Activated T-helper 1 cell treated with anti-CD3 and anti-CD28 coated beads, Interleukin-12 subunit alpha, Interleukin-12 subunit beta, Interleukin-2, Interleukin-4 antibody, amounts not matched to agents 30 ng/mL and 10 ng/mL and 1 ng/mL, durations not matched to agents 14 hours and 24 hours and 36 hours (primary cell): ENCODE data around the gene ATN1. TPM values are rescaled to one million over a fixed set of nuclear protein-coding genes. Genes with fewer than 3 reads are reported as not detected.
"Not testable (repeated sequence)": the region's sequence is repeated elsewhere in the genome, so short reads cannot be mapped to it uniquely, and the experiment has no call there.

Source experiments
- DNase-seq: peaks from one replicate; pipeline ENCODE4 v3.0.0; 2021; ENCODE audit warnings: low spot score
- H3K27ac Mint-ChIP-seq: one replicate; pipeline ENCODE4 v1.8.0; 2021; ENCODE audit warnings: mild to moderate bottlenecking, mixed read lengths
- H3K27me3 Mint-ChIP-seq: one replicate; pipeline ENCODE4 v1.8.0; 2022; ENCODE audit warnings: mild to moderate bottlenecking, moderate library complexity, mixed read lengths; ENCODE audit not compliant: insufficient read depth
- H3K36me3 Mint-ChIP-seq: one replicate; pipeline ENCODE4 v1.8.0; 2021; ENCODE audit warnings: low read depth, mixed read lengths
- H3K4me1 Mint-ChIP-seq: one replicate; pipeline ENCODE4 v1.8.0; 2021; ENCODE audit warnings: low read depth, mixed read lengths
- H3K4me3 Mint-ChIP-seq: one replicate; pipeline ENCODE4 v1.8.0; 2021; ENCODE audit warnings: mild to moderate bottlenecking, moderate library complexity, mixed read lengths
- H3K9me3 Mint-ChIP-seq: one replicate; pipeline ENCODE4 v1.8.0; 2021; ENCODE audit warnings: mixed read lengths
- intact Hi-C: fragments of 100-400 bp; cut with micrococcal nuclease; formaldehyde crosslinking; loops from one replicate; pipeline ENCODE4 v1.15.1; 2024
- total RNA-seq: library from RNA; stranded (reverse); gene quantifications from 2 replicates; pipeline ENCODE4 v1.2.3, GENCODE V29; 2022

ATN1 gene
- total RNA-seq, 1 donor from 2014 or later: 71.2 TPM

- DNase-seq, H3K9me3 Mint-ChIP-seq, H3K27me3 Mint-ChIP-seq, H3K36me3 Mint-ChIP-seq: not testable (repeated sequence)
- Mint-ChIP-seq H3K4me1 (peaks cover 19% of the 10 kb centered on the region), H3K4me3 (peak overlapping the region; percentile 33), H3K27ac (peak overlapping the region; percentile 70)
- intact Hi-C loops: loop anchor here (5.0 kb wide), 1 partner anchor 400 kb away; the partner anchor contains the start of genes MRPL51 and NCAPD2
These were observed 35.1 kb upstream of the ATN1 start for GRCh38 chr12:6892683-6893082.

- Mint-ChIP-seq H3K27ac (no peak overlapping the region), H3K36me3 (peaks cover 1% of the 10 kb centered on the region), H3K27me3 (no peaks in the 10 kb centered on the region), H3K4me3 (no peak overlapping the region), H3K4me1 (peaks cover 20% of the 10 kb centered on the region), H3K9me3 (no peaks in the 10 kb centered on the region)
- no peak for DNase-seq
- intact Hi-C loops: loop anchor here (5.0 kb wide), 1 partner anchor 402 kb away; the partner anchor contains the start of genes MRPL51 and NCAPD2
These were observed 33.4 kb upstream of the ATN1 start for GRCh38 chr12:6894321-6894720.

GRCh38 chr12:6896846-6897435 lies 30.8 kb upstream of the ATN1 start:
- no peaks in the 10 kb centered on the region for H3K9me3 Mint-ChIP-seq
- DNase-seq: no peak
- no peak overlapping the region for H3K27ac Mint-ChIP-seq
- H3K27me3 Mint-ChIP-seq: no peaks in the 10 kb centered on the region
- H3K4me3 Mint-ChIP-seq: no peak overlapping the region
- intact Hi-C loops: no loop called here
- peaks cover 16% of the 10 kb centered on the region for H3K4me1 Mint-ChIP-seq
- peaks cover 1% of the 10 kb centered on the region for H3K36me3 Mint-ChIP-seq

- peaks cover 1% of the 10 kb centered on the region for H3K36me3 Mint-ChIP-seq
- H3K4me1 Mint-ChIP-seq: peaks cover 11% of the 10 kb centered on the region
- intact Hi-C loops: no loop called here
- H3K27me3 Mint-ChIP-seq: no peaks in the 10 kb centered on the region
- DNase-seq: no peak
- no peak overlapping the region for H3K27ac Mint-ChIP-seq
- no peak overlapping the region for H3K4me3 Mint-ChIP-seq
- H3K9me3 Mint-ChIP-seq: no peaks in the 10 kb centered on the region
These were observed 28.3 kb upstream of the ATN1 start for GRCh38 chr12:6899427-6899826.

- DNase-seq: no peak
- Mint-ChIP-seq H3K4me3 (no peak overlapping the region), H3K36me3 (peaks cover 1% of the 10 kb centered on the region), H3K27ac (peak overlapping the region; percentile 16), H3K9me3 (no peaks in the 10 kb centered on the region), H3K4me1 (peaks cover 11% of the 10 kb centered on the region), H3K27me3 (no peaks in the 10 kb centered on the region)
- intact Hi-C loops: loop anchor here (1.0 kb wide), 1 partner anchor 9 kb away; no protein-coding TSS in a partner anchor
These were observed 27.8 kb upstream of the ATN1 start for GRCh38 chr12:6899837-6900519.

- H3K27me3 Mint-ChIP-seq: no peaks in the 10 kb centered on the region
- DNase-seq: no peak
- intact Hi-C loops: no loop called here
- no peaks in the 10 kb centered on the region for H3K9me3 Mint-ChIP-seq
- H3K4me3 Mint-ChIP-seq: no peak overlapping the region
- H3K36me3 Mint-ChIP-seq: peaks cover 1% of the 10 kb centered on the region
- no peak overlapping the region for H3K27ac Mint-ChIP-seq
- peaks cover 11% of the 10 kb centered on the region for H3K4me1 Mint-ChIP-seq
These were observed 25.3 kb upstream of the ATN1 start for GRCh38 chr12:6902448-6902847.

GRCh38 chr12:6903722-6904121 lies 24.0 kb upstream of the ATN1 start:
- intact Hi-C loops: loop anchor here (1.0 to 2.0 kb wide), 7 partner anchors 11 to 215 kb away; partner anchors contain the start of genes ENO2, LPCAT3, SPSB2 and USP5
- no peak overlapping the region for H3K4me3 Mint-ChIP-seq
- H3K27me3 Mint-ChIP-seq: no peaks in the 10 kb centered on the region
- DNase-seq: no peak
- H3K27ac Mint-ChIP-seq: no peak overlapping the region
- no peaks in the 10 kb centered on the region for H3K9me3 Mint-ChIP-seq
- peaks cover 11% of the 10 kb centered on the region for H3K4me1 Mint-ChIP-seq
- H3K36me3 Mint-ChIP-seq: no peaks in the 10 kb centered on the region

GRCh38 chr12:6904280-6905276 lies 23.2 kb upstream of the ATN1 start, which contains the start of gene LRRC23:
Gene LRRC23, plus strand, starts transcription at chr12:6904822. Its CDS starts 812 bp downstream, at chr12:6905634.
- H3K36me3 Mint-ChIP-seq: no peaks in the 10 kb centered on the region
- H3K4me3 Mint-ChIP-seq: no peak within 1 kb of the TSS
- no peak within 1 kb of the TSS for H3K27ac Mint-ChIP-seq
- intact Hi-C loops: loop anchor here (1.0 to 2.0 kb wide), 7 partner anchors 10 to 216 kb away; partner anchors contain the start of genes ENO2, LPCAT3, SPSB2 and USP5
- peaks cover 8% of the 10 kb centered on the region for H3K4me1 Mint-ChIP-seq
- no peaks in the 10 kb centered on the region for H3K9me3 Mint-ChIP-seq
- no peaks in the 10 kb centered on the region for H3K27me3 Mint-ChIP-seq
- DNase-seq: peak; percentile 97

- Mint-ChIP-seq H3K4me1 (no peaks in the 10 kb centered on the region), H3K27me3 (no peaks in the 10 kb centered on the region), H3K36me3 (no peaks in the 10 kb centered on the region), H3K4me3 (no peak overlapping the region), H3K27ac (no peak overlapping the region), H3K9me3 (no peaks in the 10 kb centered on the region)
- no peak for DNase-seq
- intact Hi-C loops: loop anchor here (2.0 kb wide), 1 partner anchor 217 kb away; the partner anchor contains the start of gene ZNF384
These were observed 22.2 kb upstream of the ATN1 start for GRCh38 chr12:6905414-6906040.

GRCh38 chr12:6908141-6908540 lies 19.6 kb upstream of the ATN1 start:
- DNase-seq, H3K36me3 Mint-ChIP-seq, H3K4me1 Mint-ChIP-seq, H3K27ac Mint-ChIP-seq, H3K9me3 Mint-ChIP-seq, intact Hi-C loops, H3K27me3 Mint-ChIP-seq, H3K4me3 Mint-ChIP-seq: not testable (repeated sequence)

- H3K36me3 Mint-ChIP-seq: no peaks in the 10 kb centered on the region
- DNase-seq: no peak
These were observed 18.2 kb upstream of the ATN1 start for GRCh38 chr12:6909421-6910145.

More at GRCh38 chr12:6909421-6910145, 18.2 kb upstream of the ATN1 start:
- intact Hi-C loops: no loop called here
- no peak overlapping the region for H3K27ac Mint-ChIP-seq
- no peak overlapping the region for H3K4me3 Mint-ChIP-seq
- H3K4me1 Mint-ChIP-seq: peaks cover 17% of the 10 kb centered on the region
- H3K9me3 Mint-ChIP-seq: no peaks in the 10 kb centered on the region
- H3K27me3 Mint-ChIP-seq: no peaks in the 10 kb centered on the region
